Chondrocyte (in vitro differentiated cells): Measurements from ENCODE around the gene DEAF1. TPM values are rescaled to one million over a fixed set of nuclear protein-coding genes. Genes with fewer than 3 reads are reported as not detected.

Experiments used
- DNase-seq: peaks from one replicate; pipeline ENCODE4 v3.0.0; 2021; ENCODE audit warnings: mixed read lengths, low spot score
- H3K27ac Mint-ChIP-seq: one replicate; pipeline ENCODE4 v1.8.0; 2021; ENCODE audit warnings: mild to moderate bottlenecking, moderate library complexity, mixed read lengths; ENCODE audit not compliant: unreplicated experiment
- H3K27me3 Mint-ChIP-seq: 2 replicates; pipeline ENCODE4 v1.8.0; 2021; ENCODE audit warnings: low read depth, mixed read lengths
- H3K36me3 Mint-ChIP-seq: 2 replicates; pipeline ENCODE4 v1.8.0; 2021; ENCODE audit warnings: low read depth, mixed read lengths
- H3K4me1 Mint-ChIP-seq: 2 replicates; pipeline ENCODE4 v1.8.0; 2021; ENCODE audit warnings: low read depth, mild to moderate bottlenecking, mixed read lengths
- H3K4me3 Mint-ChIP-seq: one replicate; pipeline ENCODE4 v1.8.0; 2021; ENCODE audit warnings: mild to moderate bottlenecking, moderate library complexity, mixed read lengths; ENCODE audit not compliant: unreplicated experiment
- H3K9me3 Mint-ChIP-seq: 2 replicates; pipeline ENCODE4 v1.8.0; 2021; ENCODE audit warnings: low read depth, mixed read lengths
- total RNA-seq: library from RNA; stranded (reverse); gene quantifications from 3 replicates; pipeline ENCODE4 v1.2.1, GENCODE V29; 2021
- TF ChIP-seq, protein P1 (sequence below): fragments of 200-600 bp; sonication (generic); IDR thresholded peaks from 2 replicates; pipeline ENCODE4 v1.5.0; 2021; ENCODE audit warnings: antibody characterized with exemption, mild to moderate bottlenecking, moderate library complexity

Gene DEAF1
- total RNA-seq, 1 donor from 2014 or later = 67.6 TPM

- Mint-ChIP-seq H3K9me3 (no peaks in the 10 kb centered on the region), H3K27me3 (no peaks in the 10 kb centered on the region), H3K4me3 (no peak overlapping the region), H3K36me3 (peaks cover 42% of the 10 kb centered on the region), H3K27ac (no peak overlapping the region), H3K4me1 (no peaks in the 10 kb centered on the region)
- TF ChIP-seq, protein P1, sequence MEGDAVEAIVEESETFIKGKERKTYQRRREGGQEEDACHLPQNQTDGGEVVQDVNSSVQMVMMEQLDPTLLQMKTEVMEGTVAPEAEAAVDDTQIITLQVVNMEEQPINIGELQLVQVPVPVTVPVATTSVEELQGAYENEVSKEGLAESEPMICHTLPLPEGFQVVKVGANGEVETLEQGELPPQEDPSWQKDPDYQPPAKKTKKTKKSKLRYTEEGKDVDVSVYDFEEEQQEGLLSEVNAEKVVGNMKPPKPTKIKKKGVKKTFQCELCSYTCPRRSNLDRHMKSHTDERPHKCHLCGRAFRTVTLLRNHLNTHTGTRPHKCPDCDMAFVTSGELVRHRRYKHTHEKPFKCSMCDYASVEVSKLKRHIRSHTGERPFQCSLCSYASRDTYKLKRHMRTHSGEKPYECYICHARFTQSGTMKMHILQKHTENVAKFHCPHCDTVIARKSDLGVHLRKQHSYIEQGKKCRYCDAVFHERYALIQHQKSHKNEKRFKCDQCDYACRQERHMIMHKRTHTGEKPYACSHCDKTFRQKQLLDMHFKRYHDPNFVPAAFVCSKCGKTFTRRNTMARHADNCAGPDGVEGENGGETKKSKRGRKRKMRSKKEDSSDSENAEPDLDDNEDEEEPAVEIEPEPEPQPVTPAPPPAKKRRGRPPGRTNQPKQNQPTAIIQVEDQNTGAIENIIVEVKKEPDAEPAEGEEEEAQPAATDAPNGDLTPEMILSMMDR = no peak
- DNase-seq = no peak
Measured at GRCh38 chr11:679271-680207, 15.5 kb downstream of the DEAF1 start.

GRCh38 chr11:678297-678696 is 16.7 kb downstream of the DEAF1 start:
- no peaks in the 10 kb centered on the region for H3K4me1 Mint-ChIP-seq
- TF ChIP-seq, protein P1 = no peak
- no peak overlapping the region for H3K4me3 Mint-ChIP-seq
- H3K36me3 Mint-ChIP-seq = peaks cover 39% of the 10 kb centered on the region
- no peak overlapping the region for H3K27ac Mint-ChIP-seq
- no peak for DNase-seq
- H3K27me3 Mint-ChIP-seq = no peaks in the 10 kb centered on the region
- no peaks in the 10 kb centered on the region for H3K9me3 Mint-ChIP-seq

- Mint-ChIP-seq H3K9me3 (no peaks in the 10 kb centered on the region), H3K4me1 (no peaks in the 10 kb centered on the region), H3K4me3 (no peak overlapping the region), H3K27ac (no peak overlapping the region), H3K27me3 (no peaks in the 10 kb centered on the region), H3K36me3 (peaks cover 27% of the 10 kb centered on the region)
- TF ChIP-seq, protein P1 = no peak
- DNase-seq = no peak
Measured at GRCh38 chr11:674406-674805, 20.6 kb downstream of the DEAF1 start.

GRCh38 chr11:673866-674265 is 21.2 kb downstream of the DEAF1 start:
- H3K36me3 Mint-ChIP-seq = peaks cover 27% of the 10 kb centered on the region

GRCh38 chr11:665704-666281 is 29.2 kb downstream of the DEAF1 start:
- H3K9me3 Mint-ChIP-seq = no peaks in the 10 kb centered on the region
- no peak overlapping the region for H3K27ac Mint-ChIP-seq
- H3K4me3 Mint-ChIP-seq = no peak overlapping the region
- DNase-seq = no peak
- H3K27me3 Mint-ChIP-seq = no peaks in the 10 kb centered on the region
- peaks cover 13% of the 10 kb centered on the region for H3K36me3 Mint-ChIP-seq
- peaks cover 11% of the 10 kb centered on the region for H3K4me1 Mint-ChIP-seq
- TF ChIP-seq, protein P1 = no peak

More at GRCh38 chr11:673866-674265, 21.2 kb downstream of the DEAF1 start:
- H3K27ac Mint-ChIP-seq = no peak overlapping the region
- DNase-seq = no peak
- H3K4me1 Mint-ChIP-seq = no peaks in the 10 kb centered on the region
- H3K4me3 Mint-ChIP-seq = no peak overlapping the region
- TF ChIP-seq, protein P1 = no peak
- H3K9me3 Mint-ChIP-seq = no peaks in the 10 kb centered on the region
- no peaks in the 10 kb centered on the region for H3K27me3 Mint-ChIP-seq
